ENCODE results near the gene MVB12B.

- TF ChIP-seq CTCF (IDR thresholded peaks at IDR 0.05; ENCODE audit: low read depth, low read length) (no peak), EZH2phosphoT487 (IDR thresholded peaks at IDR 0.05; ENCODE audit: low read depth) (no peak)
These were observed 83.6 kb downstream of the MVB12B start for GRCh38 chr9:126410229-126410628.

All from OCI-LY3 (cell line).